C4-2B (cell line): ENCODE measurements around the gene TEX101.

Experiments used
- ZFX ChIP-seq: fragments of 450-650 bp; IDR thresholded peaks from 2 replicates; pipeline ENCODE4 v1.6.1; 2017
- TF ChIP-seq, protein P1 (sequence below): fragments of 450-650 bp; conservative IDR thresholded peaks from 2 replicates; pipeline ENCODE4 v1.5.1; 2017; ENCODE audit warnings: mild to moderate bottlenecking

DNA sequence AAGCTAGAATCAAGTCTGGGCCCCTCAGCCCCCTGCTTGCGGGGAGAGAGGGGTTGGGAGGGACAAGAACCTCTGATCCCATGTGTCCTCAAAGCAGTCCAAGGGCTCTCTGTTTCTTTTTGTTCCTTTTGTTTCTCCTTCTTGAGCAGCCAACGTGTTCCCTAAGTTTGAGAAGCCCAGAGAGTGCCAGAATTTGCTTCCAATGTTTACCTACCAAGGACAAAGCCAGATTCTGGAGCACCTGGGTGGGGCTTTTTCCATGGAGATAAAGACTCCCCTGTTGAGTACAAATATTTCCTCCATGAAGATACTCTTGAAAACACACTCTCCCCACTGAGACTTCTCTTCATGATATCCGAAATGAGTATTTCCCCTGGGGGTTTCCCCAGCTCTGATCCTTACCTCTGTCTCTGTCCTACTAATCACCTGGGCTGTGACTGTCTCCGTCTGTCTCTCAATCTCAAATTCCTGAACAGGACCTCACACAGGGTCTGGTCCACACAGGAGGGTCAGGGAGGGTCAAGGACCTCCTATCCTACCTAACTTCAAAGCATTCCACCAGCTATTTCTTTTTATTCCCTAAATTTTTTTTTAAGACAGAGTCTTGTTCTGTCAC is 33.8 kb upstream of the TEX101 start:
- TF ChIP-seq, protein P1, sequence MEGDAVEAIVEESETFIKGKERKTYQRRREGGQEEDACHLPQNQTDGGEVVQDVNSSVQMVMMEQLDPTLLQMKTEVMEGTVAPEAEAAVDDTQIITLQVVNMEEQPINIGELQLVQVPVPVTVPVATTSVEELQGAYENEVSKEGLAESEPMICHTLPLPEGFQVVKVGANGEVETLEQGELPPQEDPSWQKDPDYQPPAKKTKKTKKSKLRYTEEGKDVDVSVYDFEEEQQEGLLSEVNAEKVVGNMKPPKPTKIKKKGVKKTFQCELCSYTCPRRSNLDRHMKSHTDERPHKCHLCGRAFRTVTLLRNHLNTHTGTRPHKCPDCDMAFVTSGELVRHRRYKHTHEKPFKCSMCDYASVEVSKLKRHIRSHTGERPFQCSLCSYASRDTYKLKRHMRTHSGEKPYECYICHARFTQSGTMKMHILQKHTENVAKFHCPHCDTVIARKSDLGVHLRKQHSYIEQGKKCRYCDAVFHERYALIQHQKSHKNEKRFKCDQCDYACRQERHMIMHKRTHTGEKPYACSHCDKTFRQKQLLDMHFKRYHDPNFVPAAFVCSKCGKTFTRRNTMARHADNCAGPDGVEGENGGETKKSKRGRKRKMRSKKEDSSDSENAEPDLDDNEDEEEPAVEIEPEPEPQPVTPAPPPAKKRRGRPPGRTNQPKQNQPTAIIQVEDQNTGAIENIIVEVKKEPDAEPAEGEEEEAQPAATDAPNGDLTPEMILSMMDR: no peak
- TF ChIP-seq ZFX: no peak
